Stomach (tissue), 9 donors: ENCODE measurements around the gene DNAJC12. TPM values are rescaled to one million over a fixed set of nuclear protein-coding genes. Genes with fewer than 3 reads are reported as not detected.

Source experiments
- DNase-seq, 2 donors: peaks; one replicate each; pipeline versions ENCODE4 v3.0.0 to v3.0.0-alpha.2; 2013 to 2019
- H3K27ac ChIP-seq, 5 donors: fragments of 200-600 bp in 4 of 5; sonication (generic) in 4 of 5; one replicate each; pipeline ENCODE4 v1.5.1; 2013 to 2019; ENCODE audit warnings: mild to moderate bottlenecking in 1 of 5, moderate library complexity in 1 of 5
- H3K27me3 ChIP-seq, 3 donors: fragments of 200-600 bp; sonication (generic); one replicate each; pipeline ENCODE4 v1.5.1; 2017 to 2019; ENCODE audit warnings: mixed run types in 1 of 3
- H3K36me3 ChIP-seq, 4 donors: fragments of 200-600 bp; sonication (generic); 1 replicate in 3 of 4; 2 replicates in 1 of 4; pipeline ENCODE4 v1.5.1; 2016 to 2019
- H3K4me1 ChIP-seq, 4 donors: fragments of 200-600 bp; sonication (generic); one replicate each; pipeline ENCODE4 v1.5.1; 2016 to 2019
- H3K4me3 ChIP-seq, 4 donors: fragments of 200-600 bp; sonication (generic) in 3 of 4; one replicate each; pipeline ENCODE4 v1.5.1; 2016 to 2019; ENCODE audit warnings: mild to moderate bottlenecking in 1 of 4
- H3K9me3 ChIP-seq, 4 donors: fragments of 200-600 bp; sonication (generic); one replicate each; pipeline ENCODE4 v1.5.1; 2016 to 2019
- EP300 ChIP-seq: sonication (generic); formaldehyde crosslinking; IDR thresholded peaks from one replicate; pipeline ENCODE4 v1.6.1; 2017; ENCODE audit warnings: antibody characterized with exemption
- POLR2A ChIP-seq, 4 donors: fragments of 450-650 bp; IDR thresholded peaks; one replicate each; pipeline ENCODE4 v1.6.1; 2016; ENCODE audit warnings: antibody characterized with exemption in 4 of 4, control low read depth in 2 of 4, mild to moderate bottlenecking in 1 of 4, moderate library complexity in 1 of 4
- POLR2AphosphoS5 ChIP-seq, 3 donors: sonication (generic); formaldehyde crosslinking; IDR thresholded peaks; one replicate each; pipeline ENCODE4 v1.6.1; 2016; ENCODE audit warnings: antibody characterized with exemption in 3 of 3
- WGBS, 5 donors: extraction: QIAGEN DNeasy Blood & Tissue Kit in 3 of 5; methylation state at CpG; one replicate each; pipeline versions ENCODE4 v1.1.5 to v1.1.7; 2013 to 2018; 5-methylcytosine and 5-hydroxymethylcytosine counted together
- intact Hi-C: fragments of 100-400 bp; cut with DNase I; formaldehyde crosslinking; loops from one replicate; pipeline ENCODE4 v1.15.1; 2023; ENCODE audit warnings: low total_unique reads
- polyA plus RNA-seq, 3 donors: library from polyadenylated mRNA; stranded (reverse); fragments of 200-250 nt; gene quantifications; one replicate each; pipeline ENCODE4 v1.2.3, GENCODE V29; 2013
- total RNA-seq, 5 donors: library from RNA; depleted of rRNA; stranded (reverse); fragments of >200 nt; gene quantifications; one replicate each; pipeline versions ENCODE4 v1.1.0 to v1.2.3, GENCODE V29; 2014 to 2016
- TF ChIP-seq, protein P1 (sequence below), 7 experiments: fragments of 450-650 bp in 4 of 7; fragments of 200-600 bp in 3 of 7; sonication (generic) in 3 of 7; IDR thresholded peaks; one replicate each; pipeline ENCODE4 v1.5.1; 2016 to 2019; ENCODE audit warnings: antibody characterized with exemption in 7 of 7, control low read depth in 2 of 7, mild to moderate bottlenecking in 1 of 7
- donor health status: healthy with polysubstance abuse.
- donor health status: Bipolar disorder and iron deficiency.
- donor health status: healthy.

The DNAJC12 gene
- total and polyA plus RNA-seq, 8 donors, result 0.43 to 12.5 (median 4.3) TPM; not detected in 2

DNA sequence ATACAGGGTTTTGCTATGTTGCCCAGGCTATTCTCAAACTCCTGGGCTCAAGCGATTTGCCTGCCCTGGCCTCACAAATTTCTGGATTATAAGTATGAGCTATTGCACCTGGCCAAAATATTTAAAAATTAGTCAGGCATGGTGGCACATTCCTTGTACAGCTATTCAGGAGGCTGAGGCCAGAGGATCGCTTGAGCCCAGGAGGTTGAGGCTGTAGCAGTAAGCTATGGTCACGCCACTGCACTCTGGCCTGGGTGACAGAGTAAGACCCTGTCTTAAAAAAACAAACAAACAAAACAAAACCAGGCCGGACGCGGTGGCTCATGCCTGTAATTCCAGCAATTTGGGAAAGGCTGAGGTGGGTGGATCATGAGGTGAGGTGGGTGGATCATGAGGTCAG is 32.0 kb upstream of the DNAJC12 start:
- Histone ChIP-seq H3K4me3 (no peak overlapping the region), H3K4me1 (no peaks in the 10 kb centered on the region), H3K36me3 (no peaks in the 10 kb centered on the region), H3K27ac (no peak overlapping the region), H3K9me3 (no peaks in the 10 kb centered on the region), H3K27me3 (no peaks in the 10 kb centered on the region)
- no peak for DNase-seq
- 90 to 97% (median 93%) methylated on average over 6 of the region's 6 CpGs for WGBS, 5 donors
- TF ChIP-seq POLR2AphosphoS5 (IDR thresholded peaks at IDR 0.05) (no peak), EP300 (no peak), POLR2A (IDR thresholded peaks at IDR 0.05) (no peak)
- intact Hi-C loops, result no loop called here

DNA sequence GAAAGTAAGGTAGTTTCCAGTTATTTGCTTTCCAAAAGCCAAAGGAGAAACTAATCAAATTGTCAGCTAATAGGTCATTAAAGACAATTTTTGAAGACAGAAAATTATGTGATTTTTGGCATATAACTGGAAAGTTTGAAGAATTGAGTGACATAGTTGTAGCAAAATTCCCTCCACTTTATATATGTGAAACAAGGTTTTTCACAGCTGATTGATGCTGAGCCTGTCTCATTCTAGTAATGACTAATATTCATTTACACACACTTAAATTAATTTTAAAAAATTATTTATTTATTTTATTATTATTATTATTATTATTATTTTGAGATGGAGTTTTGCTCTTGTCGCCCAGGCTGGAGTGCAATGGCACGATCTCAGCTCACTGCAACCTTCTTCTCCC is 30.1 kb upstream of the DNAJC12 start:
- intact Hi-C loops, result no loop called here
- 93 to 98% (median 95%) methylated on average over 2 of the region's 2 CpGs for WGBS, 5 donors
- Histone ChIP-seq H3K4me1 (no peaks in the 10 kb centered on the region), H3K36me3 (no peaks in the 10 kb centered on the region), H3K27ac (no peak overlapping the region), H3K27me3 (no peaks in the 10 kb centered on the region), H3K4me3 (no peak overlapping the region), H3K9me3 (no peaks in the 10 kb centered on the region)
- TF ChIP-seq, protein P1, sequence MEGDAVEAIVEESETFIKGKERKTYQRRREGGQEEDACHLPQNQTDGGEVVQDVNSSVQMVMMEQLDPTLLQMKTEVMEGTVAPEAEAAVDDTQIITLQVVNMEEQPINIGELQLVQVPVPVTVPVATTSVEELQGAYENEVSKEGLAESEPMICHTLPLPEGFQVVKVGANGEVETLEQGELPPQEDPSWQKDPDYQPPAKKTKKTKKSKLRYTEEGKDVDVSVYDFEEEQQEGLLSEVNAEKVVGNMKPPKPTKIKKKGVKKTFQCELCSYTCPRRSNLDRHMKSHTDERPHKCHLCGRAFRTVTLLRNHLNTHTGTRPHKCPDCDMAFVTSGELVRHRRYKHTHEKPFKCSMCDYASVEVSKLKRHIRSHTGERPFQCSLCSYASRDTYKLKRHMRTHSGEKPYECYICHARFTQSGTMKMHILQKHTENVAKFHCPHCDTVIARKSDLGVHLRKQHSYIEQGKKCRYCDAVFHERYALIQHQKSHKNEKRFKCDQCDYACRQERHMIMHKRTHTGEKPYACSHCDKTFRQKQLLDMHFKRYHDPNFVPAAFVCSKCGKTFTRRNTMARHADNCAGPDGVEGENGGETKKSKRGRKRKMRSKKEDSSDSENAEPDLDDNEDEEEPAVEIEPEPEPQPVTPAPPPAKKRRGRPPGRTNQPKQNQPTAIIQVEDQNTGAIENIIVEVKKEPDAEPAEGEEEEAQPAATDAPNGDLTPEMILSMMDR (IDR thresholded peaks at IDR 0.05), result no peak
- TF ChIP-seq EP300 (no peak), POLR2AphosphoS5 (IDR thresholded peaks at IDR 0.05) (no peak), POLR2A (IDR thresholded peaks at IDR 0.05) (no peak)
- DNase-seq, result no peak

DNA sequence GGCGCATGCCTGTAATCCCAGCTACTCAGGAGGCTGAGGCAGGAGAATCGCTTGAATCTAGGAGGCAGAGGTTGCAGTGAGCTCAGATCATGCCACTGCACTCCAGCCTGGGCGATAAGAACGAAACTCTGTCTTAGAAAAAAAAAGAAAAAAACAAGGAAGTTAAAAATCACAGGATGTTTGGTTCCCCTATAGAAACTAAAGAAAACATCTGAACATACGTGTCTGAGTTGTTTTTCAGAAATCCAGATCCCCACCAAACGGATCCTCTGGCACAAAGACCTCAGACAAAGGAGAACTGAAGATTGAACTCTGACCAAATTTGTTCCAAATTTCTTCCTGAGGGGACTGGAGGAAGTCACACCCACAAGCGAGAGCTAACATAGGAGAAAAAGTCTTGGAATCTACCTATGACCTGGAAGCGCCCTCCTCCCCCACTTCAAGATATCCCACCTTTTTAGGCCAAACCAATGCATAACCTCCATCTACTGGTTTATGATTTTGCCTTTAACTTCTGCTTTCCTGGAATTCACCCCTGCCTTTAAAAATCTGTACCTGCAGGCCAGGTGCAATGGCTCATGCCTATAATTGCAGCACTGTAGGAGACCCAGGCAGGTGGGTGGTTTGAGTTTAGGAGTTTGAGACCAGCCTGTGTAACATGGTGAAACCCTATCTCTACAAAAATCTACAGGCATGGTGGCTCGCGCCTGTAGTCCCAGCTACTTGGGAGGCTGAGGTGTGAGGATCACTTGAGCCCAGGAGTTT is 26.8 kb upstream of the DNAJC12 start:
- H3K4me1 ChIP-seq, result no peaks in the 10 kb centered on the region
- 70 to 80% (median 79%) methylated on average over 10 of the region's 10 CpGs for WGBS, 5 donors
- H3K4me3 ChIP-seq, result no peak overlapping the region
- H3K9me3 ChIP-seq, result no peaks in the 10 kb centered on the region
- H3K27me3 ChIP-seq, result no peaks in the 10 kb centered on the region
- intact Hi-C loops, result no loop called here
- DNase-seq, result no peak
- TF ChIP-seq EP300, result no peak
- no peak for TF ChIP-seq POLR2A (IDR thresholded peaks at IDR 0.05)
- TF ChIP-seq POLR2AphosphoS5 (IDR thresholded peaks at IDR 0.05), result no peak
- TF ChIP-seq, protein P1 (IDR thresholded peaks at IDR 0.05), result no peak
- no peaks in the 10 kb centered on the region for H3K36me3 ChIP-seq
- H3K27ac ChIP-seq, result no peak overlapping the region

DNA sequence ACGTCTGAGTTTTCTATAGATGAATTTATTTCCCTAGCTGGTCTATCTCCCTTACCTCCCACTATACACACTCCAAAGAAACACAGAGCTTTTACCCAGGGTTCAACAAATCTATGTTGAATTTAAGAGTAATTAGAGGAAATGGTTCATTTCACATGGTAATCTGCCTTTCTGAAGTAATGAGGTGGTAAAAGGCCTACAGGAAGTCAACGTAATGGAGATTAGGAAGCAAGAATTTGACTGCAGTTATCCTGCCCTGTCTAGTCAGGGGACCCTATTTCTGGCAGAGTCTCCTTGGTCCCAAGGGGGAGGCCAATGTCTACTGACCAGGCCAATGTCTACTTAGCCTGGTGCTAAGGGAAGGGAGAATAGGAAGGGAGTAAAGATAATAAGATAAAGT is 25.1 kb upstream of the DNAJC12 start:
- no peak overlapping the region for H3K27ac ChIP-seq
- DNase-seq, result no peak
- no peak for TF ChIP-seq POLR2A (IDR thresholded peaks at IDR 0.05)
- TF ChIP-seq POLR2AphosphoS5 (IDR thresholded peaks at IDR 0.05), result no peak
- TF ChIP-seq EP300, result no peak
- TF ChIP-seq, protein P1 (IDR thresholded peaks at IDR 0.05), result no peak
- intact Hi-C loops, result no loop called here
- no peak overlapping the region for H3K4me3 ChIP-seq
- no peaks in the 10 kb centered on the region for H3K36me3 ChIP-seq
- H3K9me3 ChIP-seq, result no peaks in the 10 kb centered on the region
- 70 to 92% (median 78%) methylated on average over 2 of the region's 2 CpGs for WGBS, 5 donors
- no peaks in the 10 kb centered on the region for H3K27me3 ChIP-seq
- no peaks in the 10 kb centered on the region for H3K4me1 ChIP-seq
